SK-N-MC (cell line): ENCODE results near the gene RIN3.
"Not testable (repeated sequence)": the region's sequence is repeated elsewhere in the genome, so short reads cannot be mapped to it uniquely, and the experiment has no call there.

Experiments used
- DNase-seq: peaks from one replicate; pipeline ENCODE4 v3.0.0-alpha.2; 2011; ENCODE audit warnings: low read depth, low spot score
- H3K27ac ChIP-seq: fragments of 200-600 bp; sonication (generic); 2 replicates; pipeline ENCODE4 v1.5.1; 2016; ENCODE audit warnings: mixed run types
- H3K36me3 ChIP-seq: fragments of 200-600 bp; sonication (generic); 2 replicates; pipeline ENCODE4 v1.6.1; 2017; ENCODE audit warnings: antibody characterized with exemption, low read length, mixed read lengths; ENCODE audit not compliant: insufficient read depth
- H3K4me3 ChIP-seq: fragments of 200-600 bp; sonication (generic); 2 replicates; pipeline ENCODE4 v1.5.1; 2016
- H3K9ac ChIP-seq: fragments of 200-600 bp; sonication (generic); 2 replicates; pipeline ENCODE4 v1.8.0; 2017; ENCODE audit warnings: mixed run types, mixed read lengths; ENCODE audit not compliant: insufficient read length
- H3K9me3 ChIP-seq: fragments of 200-600 bp; sonication (generic); 2 replicates; pipeline ENCODE4 v1.6.1; 2017; ENCODE audit warnings: low read depth, mild to moderate bottlenecking, antibody characterized with exemption, low read length, moderate library complexity, mixed read lengths
- EZH2 ChIP-seq: fragments of 200-600 bp; sonication (generic); IDR thresholded peaks from one replicate; pipeline ENCODE4 v1.6.1; 2017; ENCODE audit warnings: antibody characterized with exemption
- FOXP2 ChIP-seq: optimal IDR thresholded peaks from 2 replicates; pipeline ENCODE3; 2011; ENCODE audit warnings: mild to moderate bottlenecking, moderate library complexity; ENCODE audit not compliant: insufficient read depth; ENCODE audit errors: extremely low read length, control extremely low read depth
- POLR2AphosphoS5 ChIP-seq: IDR thresholded peaks from 2 replicates; pipeline ENCODE4 v1.6.1; 2012; ENCODE audit warnings: mild to moderate bottlenecking, low read depth, low read length, borderline replicate concordance

Gene RIN3

DNA sequence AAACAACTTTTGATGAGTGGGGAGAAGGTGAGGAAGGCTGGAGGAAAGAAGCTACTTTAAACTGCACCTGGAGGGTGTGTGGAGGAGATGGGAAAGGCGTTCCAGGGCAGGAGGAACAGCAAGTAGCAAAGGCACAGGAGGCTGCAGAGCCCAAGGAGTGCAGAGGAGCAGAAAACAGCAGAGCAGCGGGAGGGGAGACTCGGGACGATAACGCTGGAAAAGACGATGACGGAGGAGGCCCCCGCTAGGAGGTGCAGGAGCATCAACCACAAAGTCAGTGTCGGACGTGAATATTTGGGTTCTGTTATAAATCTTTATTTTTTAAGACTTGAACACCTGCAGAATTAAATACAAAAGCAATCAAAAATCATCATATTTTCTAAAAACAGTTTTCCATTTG lies 189.9 kb downstream of the RIN3 start:
- no peak overlapping the region for H3K27ac ChIP-seq
- H3K9ac ChIP-seq = no peak overlapping the region
- H3K36me3 ChIP-seq = no peaks in the 10 kb centered on the region; the same call in 1 of the 2 replicates
- no peak for TF ChIP-seq EZH2
- TF ChIP-seq FOXP2 = no peak
- no peak for TF ChIP-seq POLR2AphosphoS5
- DNase-seq = no peak
- H3K4me3 ChIP-seq = no peak overlapping the region
- H3K9me3 ChIP-seq = no peaks in the 10 kb centered on the region

DNA sequence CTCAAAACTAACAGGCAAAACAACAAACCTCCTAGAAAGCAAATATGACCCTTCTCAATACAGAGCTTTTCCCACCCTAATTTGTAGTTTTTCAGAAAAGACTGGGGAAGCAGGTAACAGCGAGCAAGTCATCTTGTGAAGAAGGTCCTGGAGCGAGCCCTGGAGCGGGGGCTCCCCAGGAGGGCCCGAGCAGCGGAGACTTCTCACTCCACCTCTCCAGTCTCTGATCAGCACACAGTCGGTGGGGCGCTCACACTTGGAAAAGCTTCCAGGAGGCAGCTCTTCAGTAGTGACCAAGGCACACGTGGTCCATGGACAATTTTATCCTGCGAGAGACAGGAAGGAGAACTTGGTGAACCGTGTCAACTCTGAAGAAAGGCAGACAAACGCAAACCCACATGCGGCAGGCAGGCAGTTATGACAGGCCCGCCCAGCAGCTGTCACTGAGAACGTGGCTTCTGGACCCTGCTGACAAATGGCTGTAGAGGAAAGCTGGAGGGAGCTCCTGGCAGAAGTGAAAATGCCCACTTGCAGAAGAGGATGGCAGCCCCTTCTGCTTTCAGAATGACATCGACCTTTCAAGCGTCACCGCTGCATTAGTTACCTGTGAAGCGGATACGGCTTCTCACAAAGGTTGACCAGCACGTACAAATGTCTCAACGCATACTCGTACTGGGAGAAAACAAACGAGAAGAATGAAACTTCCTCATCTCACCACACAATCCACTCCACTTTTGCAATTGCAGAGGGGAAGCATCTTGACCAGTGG lies 190.6 kb downstream of the RIN3 start:
- Histone ChIP-seq H3K36me3 (no peaks in the 10 kb centered on the region; the same call in 1 of the 2 replicates), H3K9ac (no peak overlapping the region), H3K27ac (no peak overlapping the region), H3K9me3 (no peaks in the 10 kb centered on the region), H3K4me3 (no peak overlapping the region)
- DNase-seq = no peak
- TF ChIP-seq POLR2AphosphoS5 (no peak), EZH2 (no peak), FOXP2 (no peak)

DNA sequence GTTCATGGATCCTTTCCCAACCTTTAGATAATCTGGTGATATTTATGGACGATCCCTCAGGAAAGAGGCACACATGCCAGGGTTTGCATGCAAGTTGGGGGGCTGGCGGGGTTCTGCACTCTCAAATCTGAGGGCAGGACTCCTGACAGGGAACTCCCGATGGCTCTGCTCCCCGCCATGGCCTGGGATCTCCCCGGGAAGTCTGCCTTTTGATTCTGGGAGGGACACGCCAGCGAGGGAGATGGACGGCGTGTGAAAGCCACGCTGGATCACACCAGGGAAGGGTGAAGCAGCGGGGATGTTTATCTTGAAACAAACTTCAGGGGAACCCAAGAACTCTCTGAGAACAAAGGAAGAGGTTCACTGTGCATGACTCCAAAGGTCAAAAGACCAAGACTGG lies 191.2 kb downstream of the RIN3 start:
- Histone ChIP-seq H3K9ac (no peak overlapping the region), H3K9me3 (no peaks in the 10 kb centered on the region), H3K4me3 (no peak overlapping the region), H3K27ac (no peak overlapping the region), H3K36me3 (no peaks in the 10 kb centered on the region; the same call in 1 of the 2 replicates)
- TF ChIP-seq FOXP2 = no peak
- no peak for DNase-seq

DNA sequence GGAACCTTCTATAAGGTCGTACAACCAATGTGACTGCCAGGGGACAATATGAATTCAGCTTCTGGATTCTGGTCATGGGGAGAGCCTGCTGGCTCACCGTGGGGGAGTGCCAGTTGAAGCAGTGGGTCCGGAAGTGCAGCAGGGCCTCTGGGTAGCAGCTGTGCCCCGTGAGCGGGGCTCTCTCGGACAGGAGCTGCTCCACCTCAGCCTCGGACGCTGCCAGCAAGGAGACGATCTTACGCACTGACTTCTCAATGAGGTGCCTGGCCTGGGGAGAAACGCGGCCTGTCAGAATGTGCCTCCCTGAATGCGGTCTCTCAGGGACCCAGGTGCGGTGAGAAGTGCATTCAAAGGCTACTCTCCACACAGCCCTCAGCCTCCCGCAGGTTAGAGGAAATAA lies 192.8 kb downstream of the RIN3 start:
- Histone ChIP-seq H3K27ac (no peak overlapping the region), H3K4me3 (no peak overlapping the region), H3K36me3 (no peaks in the 10 kb centered on the region; the same call in 1 of the 2 replicates), H3K9me3 (no peaks in the 10 kb centered on the region), H3K9ac (no peak overlapping the region)
- DNase-seq = no peak
- no peak for TF ChIP-seq EZH2
- no peak for TF ChIP-seq POLR2AphosphoS5

DNA sequence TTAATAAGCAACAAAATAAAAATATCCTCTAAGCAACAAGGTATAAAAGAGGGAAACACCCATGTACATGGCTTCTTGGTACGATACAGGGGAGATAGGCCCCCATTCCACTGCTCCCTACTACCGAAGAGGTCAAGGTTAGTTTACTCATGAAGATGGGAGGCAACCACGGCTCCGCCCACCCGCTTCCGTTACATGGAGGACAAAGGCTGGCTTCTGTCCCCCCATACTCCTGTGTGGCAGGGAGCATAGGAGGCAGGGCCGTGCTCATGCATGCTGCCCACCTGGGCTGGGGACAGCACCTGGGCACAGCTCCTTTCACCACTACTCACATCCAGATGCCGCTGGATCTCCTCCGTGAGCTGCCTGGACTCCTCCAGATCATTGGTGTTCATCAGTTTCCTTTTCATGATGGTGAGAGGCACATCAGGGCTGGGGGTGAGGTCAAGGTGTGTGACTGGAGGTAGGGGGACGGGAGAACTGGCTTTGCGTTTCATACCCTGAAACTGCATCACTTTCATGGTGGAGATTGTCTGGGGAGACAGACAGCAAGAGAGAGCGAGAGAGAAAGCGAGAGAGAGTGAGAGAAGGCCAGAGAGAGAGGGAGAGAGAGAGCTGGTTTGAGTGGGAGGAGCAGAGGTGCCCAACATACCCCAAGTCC lies 195.9 kb downstream of the RIN3 start:
- TF ChIP-seq EZH2 (no peak), FOXP2 (no peak), POLR2AphosphoS5 (no peak)
- Histone ChIP-seq H3K27ac (no peak overlapping the region), H3K9ac (no peak overlapping the region), H3K9me3 (no peaks in the 10 kb centered on the region), H3K4me3 (no peak overlapping the region), H3K36me3 (no peaks in the 10 kb centered on the region; the same call in 1 of the 2 replicates)
- DNase-seq = no peak

DNA sequence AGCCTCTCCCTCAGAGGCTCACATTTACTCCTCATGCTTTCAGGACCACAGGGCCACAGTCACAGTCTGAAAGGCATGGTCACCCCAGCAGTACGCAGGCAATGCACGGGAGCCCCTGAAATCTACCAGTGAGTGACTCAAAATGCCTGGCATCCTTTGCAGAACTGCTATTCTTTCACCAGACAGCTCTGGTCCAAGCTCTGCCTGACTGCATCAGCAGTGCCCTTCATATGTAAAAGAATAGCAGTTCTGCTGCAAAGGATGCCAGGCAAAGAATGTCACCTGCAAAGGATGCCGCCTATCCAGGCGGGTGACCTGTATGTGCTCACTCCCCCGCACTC lies 196.4 kb downstream of the RIN3 start:
- H3K27ac ChIP-seq = no peak overlapping the region
- TF ChIP-seq EZH2 = no peak
- no peak for TF ChIP-seq POLR2AphosphoS5
- no peak for TF ChIP-seq FOXP2

DNA sequence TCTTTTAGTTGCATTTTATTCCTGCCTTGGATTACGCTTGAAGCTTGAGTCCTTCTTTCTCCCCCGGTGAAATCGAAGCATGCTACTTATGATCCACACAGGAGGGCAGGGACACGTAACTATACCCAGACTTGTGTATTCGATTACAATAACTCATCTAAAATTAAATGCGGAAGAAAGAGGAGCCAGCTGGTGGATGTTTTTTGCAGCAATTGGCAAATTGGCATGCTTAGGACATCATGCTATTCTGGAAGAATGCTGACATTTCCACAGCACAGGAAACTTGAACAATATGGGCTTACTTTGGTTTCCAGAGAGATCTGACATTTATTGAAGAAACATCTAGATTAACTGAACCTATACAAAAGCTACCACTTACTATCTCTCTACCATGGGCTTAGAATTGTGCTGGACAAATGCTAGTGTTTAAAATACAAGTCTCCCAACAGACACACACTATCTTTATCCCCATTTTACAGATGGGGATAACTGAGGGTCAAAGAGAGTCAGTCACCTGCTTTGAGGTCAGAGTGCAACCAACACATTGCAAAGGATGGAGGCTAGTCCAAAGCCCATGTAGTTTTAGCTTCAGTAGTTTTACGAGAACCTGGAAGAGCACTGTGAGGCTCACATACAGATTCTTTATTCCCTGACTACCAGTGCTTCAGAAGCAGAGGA lies 198.5 kb downstream of the RIN3 start:
- Histone ChIP-seq H3K27ac (no peak overlapping the region), H3K9me3 (no peaks in the 10 kb centered on the region), H3K9ac (no peak overlapping the region), H3K36me3 (no peaks in the 10 kb centered on the region; the same call in 1 of the 2 replicates), H3K4me3 (no peak overlapping the region)
- DNase-seq = no peak
- TF ChIP-seq FOXP2 = no peak
- TF ChIP-seq POLR2AphosphoS5 = no peak
- TF ChIP-seq EZH2 = no peak

More for the DNA sequence above, 196.4 kb downstream of the RIN3 start:
- no peak overlapping the region for H3K4me3 ChIP-seq
- no peak for DNase-seq
- no peaks in the 10 kb centered on the region for H3K9me3 ChIP-seq
- H3K36me3 ChIP-seq = no peaks in the 10 kb centered on the region; the same call in 1 of the 2 replicates
- no peak overlapping the region for H3K9ac ChIP-seq

DNA sequence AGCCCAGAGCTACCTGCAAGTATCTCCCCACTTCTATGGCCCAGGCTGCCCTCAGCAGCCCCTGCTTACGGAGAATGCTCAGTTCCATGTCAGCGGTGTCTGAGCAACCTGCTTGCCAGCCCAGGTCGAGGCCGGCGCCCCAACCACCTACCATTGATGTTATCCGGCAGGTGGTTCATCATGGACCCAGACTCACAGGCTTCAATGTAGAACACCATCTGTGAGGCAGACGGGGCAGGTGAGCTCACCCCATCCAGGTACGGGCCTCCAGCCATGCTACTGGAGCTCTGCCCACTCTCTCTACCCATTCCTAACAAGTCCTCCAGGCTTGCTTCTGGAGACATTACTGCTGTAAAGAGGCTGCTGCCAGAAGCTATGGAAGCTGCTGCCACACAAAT lies 199.1 kb downstream of the RIN3 start:
- H3K9ac ChIP-seq = no peak overlapping the region
- no peak overlapping the region for H3K4me3 ChIP-seq
- no peak for DNase-seq
- no peaks in the 10 kb centered on the region; the same call in 1 of the 2 replicates for H3K36me3 ChIP-seq
- H3K9me3 ChIP-seq = no peaks in the 10 kb centered on the region
- TF ChIP-seq POLR2AphosphoS5 = no peak
- no peak for TF ChIP-seq EZH2
- TF ChIP-seq FOXP2 = no peak
- no peak overlapping the region for H3K27ac ChIP-seq

DNA sequence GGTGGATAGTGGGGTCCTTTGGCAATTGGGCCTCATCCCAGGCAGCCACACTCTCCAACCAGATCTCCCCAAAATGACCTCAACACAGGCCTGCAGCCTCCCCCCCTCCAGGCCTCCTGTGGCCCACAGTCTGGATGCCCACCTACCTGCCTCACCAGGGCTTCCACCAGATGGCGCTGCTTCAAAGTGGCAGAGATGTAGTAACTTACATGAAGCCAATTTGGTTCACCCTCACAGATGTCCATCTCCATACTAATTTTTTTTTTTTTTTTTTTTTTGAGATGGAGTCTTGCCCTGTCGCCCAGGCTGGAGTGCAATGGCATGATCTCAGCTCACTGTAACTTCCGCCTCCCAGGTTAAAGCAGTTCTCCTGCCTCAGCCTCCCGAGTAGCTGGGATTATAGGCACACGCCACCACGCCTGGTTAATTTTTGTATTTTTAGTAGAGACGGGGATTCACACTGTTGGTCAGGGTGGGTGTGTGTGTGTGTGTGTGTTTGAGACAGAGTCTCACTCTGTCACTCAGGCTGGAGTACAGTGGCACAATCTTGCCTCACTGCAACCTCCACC lies 201.2 kb downstream of the RIN3 start:
- not testable (repeated sequence) for H3K9me3 ChIP-seq, H3K9ac ChIP-seq, H3K27ac ChIP-seq, H3K4me3 ChIP-seq, H3K36me3 ChIP-seq, DNase-seq
